ENCODE results near the gene PTBP2. TPM values are rescaled to one million over a fixed set of nuclear protein-coding genes. Genes with fewer than 3 reads are reported as not detected.

Gene PTBP2
- total and polyA plus RNA-seq, 9 donors: 14.7 to 43.1 (median 28.0) TPM

GRCh38 chr1:96747565-96747964, 26.0 kb downstream of the PTBP2 start:
- intact Hi-C loops (cut with DNase I): no loop called here
- Histone ChIP-seq H3K9me3 (no peaks in the 10 kb centered on the region), H3K4me1 (ENCODE audit: insufficient read depth) (peaks cover 3% of the 10 kb centered on the region), H3K27ac (no peak overlapping the region), H3K4me3 (no peak overlapping the region), H3K36me3 (no peaks in the 10 kb centered on the region), H3K27me3 (no peaks in the 10 kb centered on the region)
- no peak for DNase-seq
- WGBS, 3 donors: 88 to 97% (median 96%) methylated on average over 1 of the region's 1 CpG
- TF ChIP-seq CTCF (IDR thresholded peaks at IDR 0.05) (no peak), EP300 (IDR thresholded peaks at IDR 0.05) (no peak), POLR2A (IDR thresholded peaks at IDR 0.05) (no peak)

GRCh38 chr1:96748078-96748477, 26.5 kb downstream of the PTBP2 start:
- H3K27ac ChIP-seq: no peak overlapping the region
- no peak for DNase-seq
- H3K36me3 ChIP-seq: no peaks in the 10 kb centered on the region
- no peaks in the 10 kb centered on the region for H3K27me3 ChIP-seq
- H3K4me3 ChIP-seq: no peak overlapping the region
- no peak for TF ChIP-seq CTCF (IDR thresholded peaks at IDR 0.05)
- no peak for TF ChIP-seq EP300 (IDR thresholded peaks at IDR 0.05)
- TF ChIP-seq POLR2A (IDR thresholded peaks at IDR 0.05): no peak
- no peaks in the 10 kb centered on the region for H3K9me3 ChIP-seq
- peaks cover 3% of the 10 kb centered on the region for H3K4me1 ChIP-seq (ENCODE audit: insufficient read depth)
- WGBS, 3 donors: 71 to 86% (median 80%) methylated on average over 3 of the region's 3 CpGs
- intact Hi-C loops (cut with DNase I): no loop called here

- WGBS, 3 donors: 50 to 53% (median 52%) methylated on average over 2 of the region's 2 CpGs
- Histone ChIP-seq H3K4me3 (no peak overlapping the region), H3K9me3 (no peaks in the 10 kb centered on the region), H3K27me3 (no peaks in the 10 kb centered on the region), H3K36me3 (no peaks in the 10 kb centered on the region), H3K27ac (no peak overlapping the region), H3K4me1 (ENCODE audit: insufficient read depth) (peaks cover 3% of the 10 kb centered on the region)
- no peak for DNase-seq
- intact Hi-C loops (cut with DNase I): loop anchor here in 1 of 4 donors (5.0 kb wide), 1 partner anchor 998 kb away; no protein-coding TSS in a partner anchor
- no peak for TF ChIP-seq EP300 (IDR thresholded peaks at IDR 0.05)
- TF ChIP-seq POLR2A (IDR thresholded peaks at IDR 0.05): no peak
- no peak for TF ChIP-seq CTCF (IDR thresholded peaks at IDR 0.05)
Measured at GRCh38 chr1:96749618-96750017, 28.0 kb downstream of the PTBP2 start.

- H3K36me3 ChIP-seq: no peaks in the 10 kb centered on the region
- no peak for DNase-seq
- no peaks in the 10 kb centered on the region for H3K27me3 ChIP-seq
- intact Hi-C loops (cut with DNase I): loop anchor here in 1 of 4 donors (5.0 kb wide), 1 partner anchor 995 kb away; no protein-coding TSS in a partner anchor
- H3K4me1 ChIP-seq (ENCODE audit: insufficient read depth): peaks cover 3% of the 10 kb centered on the region
- H3K27ac ChIP-seq: no peak overlapping the region
- no peak for TF ChIP-seq EP300 (IDR thresholded peaks at IDR 0.05)
- no peak for TF ChIP-seq CTCF (IDR thresholded peaks at IDR 0.05)
- no peak overlapping the region for H3K4me3 ChIP-seq
- H3K9me3 ChIP-seq: no peaks in the 10 kb centered on the region
- 95 to 96% (median 96%) methylated on average over 2 of the region's 2 CpGs for WGBS, 3 donors
Measured at GRCh38 chr1:96752394-96752793, 30.8 kb downstream of the PTBP2 start.
